Activated CD8-positive, alpha-beta memory T cell treated with anti-CD3 and anti-CD28 coated beads for 24 hours (primary cell): ENCODE data around the gene LTBP3.

ENCODE experiments used
- DNase-seq: peaks from one replicate; pipeline ENCODE4 v3.0.0-alpha.2; 2020

Gene LTBP3

DNA sequence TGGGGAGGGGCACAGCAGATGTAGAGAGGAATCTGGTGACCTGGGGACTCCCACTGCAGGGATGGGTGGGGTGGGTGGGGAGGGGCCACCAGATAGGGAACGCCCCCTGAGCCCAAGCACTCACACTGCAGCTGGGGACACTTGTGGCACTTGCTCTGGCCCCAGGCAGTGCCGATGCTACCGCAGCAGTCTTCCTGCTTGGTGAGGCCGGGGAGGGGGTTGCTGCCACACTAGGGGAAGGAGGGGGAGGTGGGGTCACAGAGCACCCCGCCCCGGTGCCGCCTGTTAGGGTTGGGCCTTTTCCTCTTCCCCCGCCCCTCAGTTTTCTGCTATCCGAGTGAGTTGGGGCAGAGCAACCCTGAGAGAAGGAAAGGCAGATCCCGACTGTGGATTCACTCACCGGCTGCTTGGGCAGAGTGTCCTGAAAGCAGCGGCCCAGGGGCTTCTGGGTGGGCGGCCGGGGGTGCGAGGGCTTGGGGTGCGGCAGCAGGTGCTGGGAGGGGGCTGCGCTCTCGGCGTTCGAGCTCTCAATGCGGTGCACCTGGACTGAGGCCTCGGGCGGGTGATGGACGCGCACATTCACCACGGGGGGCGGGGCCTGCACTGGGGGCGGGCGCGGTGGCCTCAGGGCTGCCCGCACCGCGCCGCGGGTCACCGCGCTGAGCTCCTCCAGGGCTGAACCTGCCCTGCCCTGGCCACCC lies 4.7 kb downstream of the LTBP3 start:
- peak; percentile 81 for DNase-seq

GRCh38 chr11:65552388-65552951 lies 5.7 kb downstream of the LTBP3 start:
- peak; percentile 59 for DNase-seq

- DNase-seq: peak; percentile 82
Measured at GRCh38 chr11:65551572-65552387, 6.4 kb downstream of the LTBP3 start.

- no peak for DNase-seq
Measured at GRCh38 chr11:65549096-65549495, 9.1 kb downstream of the LTBP3 start.

DNA sequence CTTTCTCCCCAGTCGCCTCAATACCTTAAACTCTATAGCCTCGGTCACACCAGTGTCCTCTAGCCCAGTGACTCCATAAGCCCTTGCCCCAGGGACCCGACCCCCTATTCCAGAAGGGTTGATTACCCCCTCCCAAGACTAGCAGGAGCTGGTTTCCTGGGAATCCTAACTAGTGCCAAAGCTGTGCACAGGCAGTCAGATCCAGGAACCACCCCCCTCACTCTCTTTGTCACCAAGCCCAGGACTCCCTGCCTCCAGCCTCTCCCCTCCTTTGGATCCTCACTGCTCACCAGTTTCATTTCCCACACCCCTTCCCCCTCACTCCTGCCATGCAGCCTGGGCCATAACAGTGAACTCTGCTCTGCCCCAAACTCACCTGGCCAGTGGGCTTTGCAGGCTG lies 9.8 kb downstream of the LTBP3 start:
- no peak for DNase-seq

DNA sequence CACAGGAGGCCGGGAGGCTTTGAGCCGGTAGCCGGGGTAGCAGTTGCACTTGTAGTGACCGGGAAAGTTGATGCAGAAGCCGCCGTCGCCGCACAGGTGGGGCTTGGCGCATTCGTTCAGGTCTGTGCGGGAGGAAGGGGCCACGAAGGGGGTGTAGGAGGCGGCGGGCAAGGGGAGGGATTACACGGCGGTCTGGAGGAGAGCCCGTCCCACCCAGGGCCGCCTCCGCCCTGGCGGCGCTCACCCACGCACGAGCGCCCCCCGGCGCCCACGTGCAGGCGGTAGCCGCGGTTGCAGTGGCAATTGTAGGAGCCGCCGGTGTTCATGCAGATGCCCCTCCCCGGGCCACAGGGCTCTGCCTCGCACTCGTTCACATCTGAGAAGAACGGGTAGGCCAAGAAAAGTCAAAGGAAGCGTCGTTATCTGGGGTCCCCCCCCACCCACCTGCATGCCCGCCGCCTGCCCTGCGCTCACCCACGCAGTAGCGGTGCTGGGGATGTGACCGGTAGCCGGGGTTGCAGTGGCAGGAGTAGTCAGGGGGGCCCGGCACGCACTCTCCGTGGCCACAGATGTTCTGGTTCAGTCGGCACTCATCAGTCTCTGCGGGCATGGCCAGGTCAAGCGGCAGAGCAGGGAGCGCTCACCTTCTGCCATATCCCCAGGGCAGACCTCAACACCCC lies 10.6 kb downstream of the LTBP3 start:
- DNase-seq: peak; percentile 65

DNA sequence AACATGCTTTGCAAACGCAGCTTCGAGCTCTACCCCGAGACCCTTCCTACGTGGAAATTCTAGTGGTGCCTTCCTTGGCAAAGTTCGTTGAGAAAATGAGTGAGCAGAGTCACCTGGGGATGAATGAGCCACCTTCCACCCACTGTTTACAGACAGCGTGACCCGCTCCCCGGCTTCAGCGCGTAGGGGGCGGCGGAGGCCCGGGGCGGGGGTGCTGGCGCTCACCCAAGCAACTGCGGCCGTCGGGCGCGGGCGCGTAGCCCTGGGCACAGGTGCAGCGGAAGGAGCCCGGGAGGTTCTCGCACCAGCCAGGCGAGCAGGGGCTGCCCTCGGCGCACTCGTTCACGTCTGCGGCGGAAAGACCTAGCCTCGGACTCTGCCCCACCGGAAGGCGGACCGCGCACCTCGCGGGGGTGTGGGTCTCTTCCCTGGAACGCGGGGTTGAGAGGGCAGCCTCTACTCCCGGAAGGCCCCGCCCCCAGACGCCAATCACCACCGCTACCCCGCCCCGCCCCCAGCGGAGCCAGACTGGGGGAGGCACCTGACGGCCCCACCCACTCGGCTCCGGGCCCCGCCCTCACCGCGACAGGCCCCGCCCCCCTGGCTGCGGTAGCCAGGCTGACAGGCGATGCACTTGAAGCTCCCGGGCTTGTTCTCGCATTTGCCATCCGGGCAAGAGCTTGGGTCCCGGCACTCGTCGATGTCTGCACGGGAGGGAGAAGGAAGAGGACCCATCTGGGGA lies 11.8 kb downstream of the LTBP3 start:
- peak; percentile 100 for DNase-seq

- no peak for DNase-seq
Measured at GRCh38 chr11:65545853-65546216, 12.3 kb downstream of the LTBP3 start.

GRCh38 chr11:65542738-65543390 lies 15.3 kb downstream of the LTBP3 start:
- DNase-seq: no peak

DNA sequence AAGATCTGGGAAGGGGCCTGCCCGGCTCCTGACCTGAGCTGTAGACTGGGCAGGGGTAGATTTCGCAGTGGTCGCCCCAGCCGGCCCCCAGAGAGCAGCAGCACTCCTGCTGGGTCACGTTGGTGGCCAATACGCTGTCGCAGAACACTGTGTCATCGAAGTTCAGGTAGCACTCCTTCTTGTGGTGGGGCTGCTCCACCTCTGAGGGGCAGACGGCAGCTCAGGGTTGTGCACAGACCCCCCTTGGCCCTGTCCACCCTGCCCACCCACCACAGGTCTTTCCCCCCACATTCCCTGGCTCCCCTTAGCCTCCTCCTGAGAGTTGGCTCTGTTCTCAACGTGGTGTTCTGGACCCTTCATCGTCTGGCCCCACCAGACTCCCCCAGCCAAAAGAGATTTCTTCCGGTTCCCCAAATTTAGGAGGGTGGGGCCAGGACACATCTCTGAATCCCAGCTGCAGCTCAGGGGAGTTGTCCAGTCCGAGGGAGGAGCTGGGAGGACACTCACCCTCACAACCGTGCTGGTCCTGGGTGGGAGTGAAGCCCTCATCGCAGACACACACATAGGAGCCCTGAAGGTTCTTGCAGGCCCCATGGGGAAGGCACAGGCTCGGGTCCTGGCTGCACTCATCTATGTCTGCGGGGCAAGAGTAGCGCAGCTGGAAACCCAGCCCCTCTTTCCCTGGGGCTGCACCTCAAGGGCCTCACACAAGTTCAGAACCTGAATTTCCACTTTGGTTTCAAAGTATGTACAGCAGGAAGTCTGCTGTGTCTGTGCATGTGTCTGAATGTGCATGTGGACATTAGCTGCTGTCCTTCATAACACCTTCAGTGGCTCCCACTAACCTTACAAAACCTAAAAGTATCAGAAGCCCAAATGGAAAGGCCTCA lies 16.8 kb downstream of the LTBP3 start:
- no peak for DNase-seq

GRCh38 chr11:65540290-65541092 lies 17.7 kb downstream of the LTBP3 start:
- DNase-seq: peak; percentile 96

GRCh38 chr11:65539744-65540289 lies 18.3 kb downstream of the LTBP3 start:
- no peak for DNase-seq

DNA sequence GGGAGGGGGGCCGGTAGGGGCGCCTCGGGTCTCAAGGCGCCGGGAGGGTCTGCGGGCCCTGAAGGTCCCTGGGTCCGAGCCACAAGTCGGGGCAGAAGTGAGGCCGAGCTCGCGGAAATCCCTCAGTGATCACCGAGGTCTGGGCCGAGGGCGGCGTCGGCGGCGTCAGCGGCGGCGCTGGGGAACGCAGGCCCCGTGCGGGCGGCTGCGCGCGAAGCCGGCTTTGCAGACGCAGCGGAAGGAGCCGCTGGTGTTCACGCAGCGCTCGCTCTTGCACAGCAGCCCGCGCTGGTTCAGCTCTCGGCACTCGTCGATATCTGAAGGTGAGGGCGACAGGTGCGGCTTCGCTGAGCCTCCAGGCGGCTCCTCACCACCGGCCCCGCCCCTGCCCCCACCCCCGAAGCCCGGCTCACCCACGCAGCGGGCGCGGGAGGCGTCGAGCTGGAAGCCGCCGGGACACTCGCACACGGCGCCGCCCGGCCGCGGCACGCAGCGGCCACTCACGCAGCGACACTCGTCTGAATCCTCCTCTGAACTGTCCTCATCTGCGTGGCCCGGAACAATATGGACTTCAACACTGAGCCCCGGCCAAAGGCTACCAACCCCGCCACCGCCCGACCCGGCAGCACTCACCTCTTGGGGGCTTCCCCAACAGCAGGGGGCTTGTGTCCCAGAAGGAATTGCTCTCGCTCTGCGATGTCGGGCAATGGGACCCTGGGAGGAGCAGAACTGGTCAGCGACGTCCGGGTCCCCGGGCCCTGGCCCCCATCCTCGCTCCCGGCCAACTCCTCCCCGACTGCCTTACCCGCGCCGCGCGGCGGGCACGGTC lies 19.0 kb downstream of the LTBP3 start:
- no peak for DNase-seq

DNA sequence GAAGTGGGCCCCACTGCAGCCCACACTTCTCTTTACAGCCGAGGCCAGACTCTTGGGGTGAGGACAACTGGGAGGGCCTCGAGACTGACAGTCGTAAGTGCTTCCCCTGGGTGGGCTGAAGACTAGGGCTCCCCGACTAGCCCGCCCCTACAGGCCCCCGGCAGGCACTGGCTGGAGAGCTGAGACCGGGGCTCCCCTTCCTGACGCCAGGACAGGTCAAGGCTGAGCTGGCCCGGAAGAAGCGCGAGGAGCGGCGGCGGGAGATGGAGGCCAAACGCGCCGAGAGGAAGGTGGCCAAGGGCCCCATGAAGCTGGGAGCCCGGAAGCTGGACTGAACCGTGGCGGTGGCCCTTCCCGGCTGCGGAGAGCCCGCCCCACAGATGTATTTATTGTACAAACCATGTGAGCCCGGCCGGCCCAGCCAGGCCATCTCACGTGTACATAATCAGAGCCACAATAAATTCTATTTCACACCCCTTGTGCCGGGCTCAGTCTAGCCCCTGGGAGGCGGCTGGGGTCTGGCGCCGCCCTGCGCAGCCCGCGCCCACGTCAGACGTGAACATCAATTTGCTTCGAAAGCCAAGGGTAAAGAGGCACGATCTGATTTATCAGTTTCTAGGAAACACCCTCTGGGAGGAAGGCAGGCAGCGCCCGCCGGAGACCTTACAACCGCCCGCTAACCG lies 19.8 kb downstream of the LTBP3 start:
- no peak for DNase-seq

- no peak for DNase-seq
Measured at GRCh38 chr11:65537620-65538231, 20.4 kb downstream of the LTBP3 start.

- no peak for DNase-seq
Measured at GRCh38 chr11:65537296-65537597, 20.9 kb downstream of the LTBP3 start.

- no peak for DNase-seq
Measured at GRCh38 chr11:65536412-65537295, 21.5 kb downstream of the LTBP3 start.
